GM10248 (cell line): ENCODE results near the gene DEPP1.

Experiments
- CTCF ChIA-PET: fragments of 300-600 bp; sonication (Branson Sonifier 250); formaldehyde crosslinking; extraction: SDS; loops from one replicate; lab custom pipeline; 2021; ENCODE audit warnings: antibody characterized with exemption; lab: Yijun Ruan, JAX
- POLR2A ChIA-PET: fragments of 350-650 bp; sonication (Branson Sonifier 250); formaldehyde crosslinking; extraction: SDS; loops from one replicate; lab custom pipeline; 2020; ENCODE audit warnings: antibody characterized with exemption; lab: Yijun Ruan, JAX
- DNase-seq: peaks from one replicate; pipeline ENCODE4 v3.0.0; 2012; ENCODE audit errors: extremely low spot score
- CTCF ChIP-seq: IDR thresholded peaks from 2 replicates; pipeline ENCODE4 v1.5.1; 2012; ENCODE audit warnings: mild to moderate bottlenecking, low read depth; ENCODE audit errors: extremely low read depth, missing control alignments, control extremely low read depth

DEPP1 gene

GRCh38 chr10:44932517-44933450 is 45.8 kb downstream of the DEPP1 start:
- POLR2A ChIA-PET, result interaction anchor here (0.7 to 1.2 kb wide), 2 partner anchors 46 to 48 kb away, joined by 3 to 6 read pairs; partner anchors contain the start of gene DEPP1
- DNase-seq, result peak; percentile 86
- peak; percentile 97 for TF ChIP-seq CTCF

GRCh38 chr10:44931621-44932516 is 46.7 kb downstream of the DEPP1 start:
- ChIA-PET CTCF (interaction anchor here (0.7 to 13.5 kb wide), 22 partner anchors 8 to 306 kb away, joined by 3 to 211 read pairs (median 7); partner anchors contain the start of genes DEPP1, RASSF4, TMEM72 and ZNF22), POLR2A (interaction anchor here (0.7 to 1.2 kb wide), 2 partner anchors 47 to 49 kb away, joined by 3 to 6 read pairs; partner anchors contain the start of gene DEPP1)
- no peak for DNase-seq
- TF ChIP-seq CTCF, result no peak

More at GRCh38 chr10:44932517-44933450, 45.8 kb downstream of the DEPP1 start:
- CTCF ChIA-PET, result interaction anchor here (0.7 to 13.5 kb wide), 22 partner anchors 9 to 305 kb away, joined by 3 to 211 read pairs (median 7); partner anchors contain the start of genes DEPP1, RASSF4, TMEM72 and ZNF22

GRCh38 chr10:44930904-44931620 is 47.5 kb downstream of the DEPP1 start:
- ChIA-PET CTCF (interaction anchor here (0.7 to 13.5 kb wide), 7 partner anchors 10 to 77 kb away, joined by 3 to 211 read pairs (median 4); partner anchors contain the start of gene DEPP1), POLR2A (no interaction called here)
- no peak for DNase-seq
- no peak for TF ChIP-seq CTCF

- no peak for DNase-seq
- CTCF ChIA-PET, result interaction anchor here (0.9 to 13.5 kb wide), 5 partner anchors 19 to 48 kb away, joined by 3 to 211 read pairs (median 3); partner anchors contain the start of gene DEPP1
These were observed 49.0 kb downstream of the DEPP1 start for GRCh38 chr10:44929356-44930255.

More at GRCh38 chr10:44929356-44930255, 49.0 kb downstream of the DEPP1 start:
- no peak for TF ChIP-seq CTCF
- POLR2A ChIA-PET, result no interaction called here
